ENCODE results near the gene AFDN. TPM values are rescaled to one million over a fixed set of nuclear protein-coding genes. Genes with fewer than 3 reads are reported as not detected.

Gene AFDN
- total RNA-seq, 2 donors from 2014 or later: 214 to 239 TPM

GRCh38 chr6:167794161-167795157, 32.3 kb upstream of the AFDN start:
- Histone ChIP-seq H3K27ac (ENCODE audit: low read depth, low read length) (no peak overlapping the region), H3K4me3 (ENCODE audit: low read length) (no peak overlapping the region), H3K36me3 (ENCODE audit: control insufficient read depth, insufficient read depth, low read length) (no peaks in the 10 kb centered on the region), H3K9ac (ENCODE audit: extremely low read depth, low read length, poor library complexity, severe bottlenecking) (no peak overlapping the region), H3K4me1 (ENCODE audit: control insufficient read depth, insufficient read depth, low read length) (no peaks in the 10 kb centered on the region), H3K27me3 (ENCODE audit: control insufficient read depth, insufficient read depth, low read length, poor library complexity, severe bottlenecking) (no peaks in the 10 kb centered on the region), H3K9me3 (ENCODE audit: control insufficient read depth, low read length) (no peaks in the 10 kb centered on the region)
- DNase-seq: no peak
- no peaks in the 10 kb centered on the region for H3K36me3 Mint-ChIP-seq (ENCODE audit: low read depth)
- peaks cover 17% of the 10 kb centered on the region for H3K27me3 Mint-ChIP-seq (ENCODE audit: insufficient read depth)
- 94 to 97% methylated on average over 10 to 18 of the region's 18 CpGs for WGBS, 2 experiments (ENCODE audit: insufficient coverage in 1 of 2, insufficient read length in 1 of 2)
- H3K27ac Mint-ChIP-seq: no peak overlapping the region
- no peak for TF ChIP-seq CTCF (conservative IDR thresholded peaks at IDR 0.05)
- H3K4me3 Mint-ChIP-seq: no peak overlapping the region
- H3K9me3 Mint-ChIP-seq: no peaks in the 10 kb centered on the region
- H3K4me1 Mint-ChIP-seq: peaks cover 29% of the 10 kb centered on the region

GRCh38 chr6:167795321-167795811, 31.3 kb upstream of the AFDN start:
- Histone ChIP-seq H3K27me3 (ENCODE audit: control insufficient read depth, insufficient read depth, low read length, poor library complexity, severe bottlenecking) (no peaks in the 10 kb centered on the region), H3K36me3 (ENCODE audit: control insufficient read depth, insufficient read depth, low read length) (no peaks in the 10 kb centered on the region), H3K4me3 (ENCODE audit: low read length) (no peak overlapping the region), H3K9me3 (ENCODE audit: control insufficient read depth, low read length) (no peaks in the 10 kb centered on the region), H3K27ac (ENCODE audit: low read depth, low read length) (no peak overlapping the region), H3K9ac (ENCODE audit: extremely low read depth, low read length, poor library complexity, severe bottlenecking) (no peak overlapping the region), H3K4me1 (ENCODE audit: control insufficient read depth, insufficient read depth, low read length) (no peaks in the 10 kb centered on the region)
- H3K4me3 Mint-ChIP-seq: no peak overlapping the region
- WGBS, 2 experiments (ENCODE audit: insufficient coverage in 1 of 2, insufficient read length in 1 of 2): 91 to 95% methylated on average over 13 to 17 of the region's 17 CpGs
- H3K4me1 Mint-ChIP-seq: peaks cover 33% of the 10 kb centered on the region
- no peaks in the 10 kb centered on the region for H3K9me3 Mint-ChIP-seq
- no peak overlapping the region for H3K27ac Mint-ChIP-seq
- H3K36me3 Mint-ChIP-seq (ENCODE audit: low read depth): no peaks in the 10 kb centered on the region
- no peak for TF ChIP-seq CTCF (conservative IDR thresholded peaks at IDR 0.05)
- DNase-seq: no peak
- peaks cover 17% of the 10 kb centered on the region for H3K27me3 Mint-ChIP-seq (ENCODE audit: insufficient read depth)

GRCh38 chr6:167795874-167796191, 30.9 kb upstream of the AFDN start:
- H3K27me3 Mint-ChIP-seq (ENCODE audit: insufficient read depth): peaks cover 17% of the 10 kb centered on the region
- Histone ChIP-seq H3K27ac (ENCODE audit: low read depth, low read length) (no peak overlapping the region), H3K36me3 (ENCODE audit: control insufficient read depth, insufficient read depth, low read length) (no peaks in the 10 kb centered on the region), H3K9ac (ENCODE audit: extremely low read depth, low read length, poor library complexity, severe bottlenecking) (no peak overlapping the region), H3K4me3 (ENCODE audit: low read length) (no peak overlapping the region), H3K4me1 (ENCODE audit: control insufficient read depth, insufficient read depth, low read length) (no peaks in the 10 kb centered on the region), H3K27me3 (ENCODE audit: control insufficient read depth, insufficient read depth, low read length, poor library complexity, severe bottlenecking) (no peaks in the 10 kb centered on the region), H3K9me3 (ENCODE audit: control insufficient read depth, low read length) (no peaks in the 10 kb centered on the region)
- no peaks in the 10 kb centered on the region for H3K9me3 Mint-ChIP-seq
- H3K4me3 Mint-ChIP-seq: no peak overlapping the region
- H3K36me3 Mint-ChIP-seq (ENCODE audit: low read depth): no peaks in the 10 kb centered on the region
- 94 to 95% methylated on average over 7 to 10 of the region's 10 CpGs for WGBS, 2 experiments (ENCODE audit: insufficient coverage in 1 of 2, insufficient read length in 1 of 2)
- H3K4me1 Mint-ChIP-seq: peaks cover 33% of the 10 kb centered on the region
- no peak for DNase-seq
- H3K27ac Mint-ChIP-seq: no peak overlapping the region
- TF ChIP-seq CTCF (conservative IDR thresholded peaks at IDR 0.05): no peak

All from endodermal cell (in vitro differentiated cells).